Suprapubic skin (tissue), 4 donors: ENCODE measurements around the gene ATP2C2. TPM values are rescaled to one million over a fixed set of nuclear protein-coding genes. Genes with fewer than 3 reads are reported as not detected.

Experiments used
- DNase-seq, 2 donors: peaks; one replicate each; pipeline ENCODE4 v3.0.0-alpha.2; 2019; ENCODE audit warnings: low spot score in 2 of 2
- H3K27ac ChIP-seq: fragments of 200-600 bp; sonication (generic); one replicate; pipeline ENCODE4 v1.5.1; 2019
- H3K27me3 ChIP-seq: fragments of 200-600 bp; sonication (generic); one replicate; pipeline ENCODE4 v1.5.1; 2019
- H3K36me3 ChIP-seq: fragments of 200-600 bp; sonication (generic); one replicate; pipeline ENCODE4 v1.5.1; 2019
- H3K4me1 ChIP-seq: fragments of 200-600 bp; sonication (generic); one replicate; pipeline ENCODE4 v1.5.1; 2019
- H3K4me3 ChIP-seq: fragments of 200-600 bp; sonication (generic); one replicate; pipeline ENCODE4 v1.5.1; 2019; ENCODE audit warnings: mild to moderate bottlenecking
- H3K9me3 ChIP-seq: fragments of 200-600 bp; sonication (generic); one replicate; pipeline ENCODE4 v1.5.1; 2019
- CTCF ChIP-seq, 2 donors: fragments of 200-600 bp in 1 of 2; fragments of 450-650 bp in 1 of 2; sonication (generic) in 1 of 2; IDR thresholded peaks; one replicate each; pipeline ENCODE4 v1.5.1; 2016 to 2019; ENCODE audit warnings: antibody characterized with exemption in 2 of 2, mild to moderate bottlenecking in 1 of 2, moderate library complexity in 1 of 2
- EP300 ChIP-seq: sonication (generic); formaldehyde crosslinking; IDR thresholded peaks from one replicate; pipeline ENCODE4 v1.6.1; 2017; ENCODE audit warnings: antibody characterized with exemption
- POLR2A ChIP-seq, 2 donors: fragments of 450-650 bp; IDR thresholded peaks; one replicate each; pipeline ENCODE4 v1.6.1; 2017; ENCODE audit warnings: antibody characterized with exemption in 2 of 2, mild to moderate bottlenecking in 2 of 2, moderate library complexity in 2 of 2
- POLR2AphosphoS5 ChIP-seq, 3 donors: sonication (generic); formaldehyde crosslinking; IDR thresholded peaks; one replicate each; pipeline ENCODE4 v1.6.1; 2017; ENCODE audit warnings: antibody characterized with exemption in 3 of 3
- WGBS: methylation state at CpG from one replicate; pipeline ENCODE4 v1.1.5; 2018; 5-methylcytosine and 5-hydroxymethylcytosine counted together
- total RNA-seq, 4 donors: library from RNA; depleted of rRNA; stranded (reverse); fragments of >200 nt; gene quantifications; one replicate each; pipeline ENCODE4 v1.1.0, GENCODE V29; 2016

Gene ATP2C2
- total RNA-seq, 4 donors from 2014 or later: 28.0 to 85.6 (median 40.3) TPM

- peaks cover 11% of the 10 kb centered on the region for H3K27me3 ChIP-seq
- H3K27ac ChIP-seq: no peak overlapping the region
- H3K4me1 ChIP-seq: no peaks in the 10 kb centered on the region
- 63% methylated on average over 5 of the region's 15 CpGs for WGBS
- H3K4me3 ChIP-seq: no peak overlapping the region
- no peak for TF ChIP-seq POLR2A (IDR thresholded peaks at IDR 0.05)
- TF ChIP-seq EP300: no peak
- no peak for TF ChIP-seq CTCF (IDR thresholded peaks at IDR 0.05)
- TF ChIP-seq POLR2AphosphoS5 (IDR thresholded peaks at IDR 0.05): no peak
- H3K36me3 ChIP-seq: no peaks in the 10 kb centered on the region
- no peak for DNase-seq
- H3K9me3 ChIP-seq: no peaks in the 10 kb centered on the region
Measured at GRCh38 chr16:84438971-84439696, 70.8 kb downstream of the ATP2C2 start.

- no peaks in the 10 kb centered on the region for H3K36me3 ChIP-seq
- 66% methylated on average over 19 of the region's 19 CpGs for WGBS
- no peak for TF ChIP-seq POLR2A (IDR thresholded peaks at IDR 0.05)
- no peak for TF ChIP-seq CTCF (IDR thresholded peaks at IDR 0.05)
- no peak for TF ChIP-seq POLR2AphosphoS5 (IDR thresholded peaks at IDR 0.05)
- no peak for TF ChIP-seq EP300
- no peaks in the 10 kb centered on the region for H3K9me3 ChIP-seq
- no peak overlapping the region for H3K4me3 ChIP-seq
- peaks cover 11% of the 10 kb centered on the region for H3K27me3 ChIP-seq
- H3K27ac ChIP-seq: no peak overlapping the region
- DNase-seq: no peak
- no peaks in the 10 kb centered on the region for H3K4me1 ChIP-seq
Measured at GRCh38 chr16:84442416-84443145, 74.2 kb downstream of the ATP2C2 start.

- DNase-seq: no peak
Measured at GRCh38 chr16:84443166-84443802, 74.9 kb downstream of the ATP2C2 start.

GRCh38 chr16:84444476-84444875 lies 76.1 kb downstream of the ATP2C2 start:
- H3K4me1 ChIP-seq: no peaks in the 10 kb centered on the region
- no peak overlapping the region for H3K27ac ChIP-seq
- H3K27me3 ChIP-seq: peaks cover 11% of the 10 kb centered on the region
- no peaks in the 10 kb centered on the region for H3K36me3 ChIP-seq
- no peak overlapping the region for H3K4me3 ChIP-seq
- H3K9me3 ChIP-seq: no peaks in the 10 kb centered on the region
- DNase-seq: no peak
- TF ChIP-seq EP300 (no peak), POLR2AphosphoS5 (IDR thresholded peaks at IDR 0.05) (no peak), POLR2A (IDR thresholded peaks at IDR 0.05) (no peak), CTCF (IDR thresholded peaks at IDR 0.05) (no peak)
- 80% methylated on average over 8 of the region's 8 CpGs for WGBS

More at GRCh38 chr16:84443166-84443802, 74.9 kb downstream of the ATP2C2 start:
- H3K9me3 ChIP-seq: no peaks in the 10 kb centered on the region
- no peaks in the 10 kb centered on the region for H3K4me1 ChIP-seq
- H3K27me3 ChIP-seq: peaks cover 11% of the 10 kb centered on the region
- H3K27ac ChIP-seq: no peak overlapping the region
- no peak overlapping the region for H3K4me3 ChIP-seq
- TF ChIP-seq EP300: no peak
- no peak for TF ChIP-seq POLR2A (IDR thresholded peaks at IDR 0.05)
- no peak for TF ChIP-seq POLR2AphosphoS5 (IDR thresholded peaks at IDR 0.05)
- H3K36me3 ChIP-seq: no peaks in the 10 kb centered on the region
- WGBS: 48% methylated on average over 14 of the region's 15 CpGs

- H3K4me3 ChIP-seq: no peak overlapping the region
- no peak for DNase-seq
- no peak overlapping the region for H3K27ac ChIP-seq
- H3K4me1 ChIP-seq: no peaks in the 10 kb centered on the region
- peaks cover 11% of the 10 kb centered on the region for H3K27me3 ChIP-seq
- TF ChIP-seq POLR2AphosphoS5 (IDR thresholded peaks at IDR 0.05) (no peak), POLR2A (IDR thresholded peaks at IDR 0.05) (no peak), CTCF (IDR thresholded peaks at IDR 0.05) (no peak), EP300 (no peak)
- H3K36me3 ChIP-seq: no peaks in the 10 kb centered on the region
- WGBS: 77% methylated on average over 4 of the region's 4 CpGs
- no peaks in the 10 kb centered on the region for H3K9me3 ChIP-seq
Measured at GRCh38 chr16:84446084-84446483, 77.7 kb downstream of the ATP2C2 start.
